ACC112 (cell line): Measurements from ENCODE around the gene RAB3C.

Source experiments
- H2AFZ ChIP-seq: fragments of 200-600 bp; sonication (generic); one replicate; pipeline ENCODE4 v1.6.0; 2017; ENCODE audit warnings: antibody characterized with exemption, low read length; ENCODE audit not compliant: unreplicated experiment
- H3K27ac ChIP-seq: fragments of 200-600 bp; sonication (generic); 2 replicates; pipeline ENCODE4 v1.5.1; 2014; ENCODE audit warnings: low read depth, mild to moderate bottlenecking, antibody characterized with exemption, low read length, moderate library complexity
- H3K27me3 ChIP-seq: fragments of 200-600 bp; sonication (generic); 2 replicates; pipeline ENCODE4 v1.6.1; 2014; ENCODE audit warnings: mild to moderate bottlenecking, antibody characterized with exemption, low read length, moderate library complexity, mixed read lengths; ENCODE audit not compliant: insufficient read depth
- H3K36me3 ChIP-seq: fragments of 200-600 bp; sonication (generic); 2 replicates; pipeline ENCODE4 v1.6.1; 2016; ENCODE audit warnings: mild to moderate bottlenecking, antibody characterized with exemption, low read length, moderate library complexity, mixed read lengths; ENCODE audit not compliant: insufficient read depth
- H3K4me1 ChIP-seq: fragments of 200-600 bp; sonication (generic); one replicate; pipeline ENCODE4 v1.6.1; 2016; ENCODE audit warnings: low read length, mixed read lengths; ENCODE audit not compliant: insufficient read depth, unreplicated experiment, control insufficient read depth
- H3K4me3 ChIP-seq: fragments of 200-600 bp; sonication (generic); 2 replicates; pipeline ENCODE4 v1.5.1; 2014; ENCODE audit warnings: mild to moderate bottlenecking, low read depth, low read length
- H3K79me2 ChIP-seq: fragments of 200-600 bp; sonication (generic); one replicate; pipeline ENCODE4 v1.6.0; 2016; ENCODE audit warnings: low read length; ENCODE audit not compliant: control insufficient read depth, unreplicated experiment, insufficient read depth

Gene RAB3C

GRCh38 chr5:58718269-58718978, 135.5 kb downstream of the RAB3C start:
- Histone ChIP-seq H2AFZ (no peak overlapping the region), H3K27ac (no peak overlapping the region), H3K4me3 (no peak overlapping the region), H3K36me3 (no peaks in the 10 kb centered on the region), H3K4me1 (no peaks in the 10 kb centered on the region), H3K79me2 (no peaks in the 10 kb centered on the region), H3K27me3 (peaks cover 56% of the 10 kb centered on the region)

- Histone ChIP-seq H3K4me3 (no peak overlapping the region), H3K27ac (no peak overlapping the region), H3K79me2 (no peaks in the 10 kb centered on the region), H3K4me1 (no peaks in the 10 kb centered on the region), H3K27me3 (peaks cover 53% of the 10 kb centered on the region), H3K36me3 (no peaks in the 10 kb centered on the region), H2AFZ (no peak overlapping the region)
Measured at GRCh38 chr5:58722160-58722559, 139.3 kb downstream of the RAB3C start.

- Histone ChIP-seq H3K4me3 (no peak overlapping the region), H3K36me3 (no peaks in the 10 kb centered on the region), H3K27me3 (peaks cover 35% of the 10 kb centered on the region), H2AFZ (no peak overlapping the region), H3K4me1 (no peaks in the 10 kb centered on the region), H3K79me2 (no peaks in the 10 kb centered on the region), H3K27ac (no peak overlapping the region)
Measured at GRCh38 chr5:58724992-58725391, 142.1 kb downstream of the RAB3C start.

GRCh38 chr5:58731641-58732040, 148.8 kb downstream of the RAB3C start:
- no peaks in the 10 kb centered on the region for H3K4me1 ChIP-seq
- peaks cover 31% of the 10 kb centered on the region for H3K27me3 ChIP-seq
- H3K27ac ChIP-seq: no peak overlapping the region
- no peak overlapping the region for H3K4me3 ChIP-seq
- no peaks in the 10 kb centered on the region for H3K36me3 ChIP-seq
- no peak overlapping the region for H2AFZ ChIP-seq
- H3K79me2 ChIP-seq: no peaks in the 10 kb centered on the region

GRCh38 chr5:58735637-58736036, 152.8 kb downstream of the RAB3C start:
- Histone ChIP-seq H3K27me3 (peaks cover 29% of the 10 kb centered on the region), H3K4me3 (no peak overlapping the region), H3K79me2 (no peaks in the 10 kb centered on the region), H3K27ac (no peak overlapping the region), H2AFZ (no peak overlapping the region), H3K36me3 (no peaks in the 10 kb centered on the region), H3K4me1 (no peaks in the 10 kb centered on the region)

- Histone ChIP-seq H3K36me3 (no peaks in the 10 kb centered on the region), H3K27ac (no peak overlapping the region), H3K4me3 (no peak overlapping the region), H3K79me2 (no peaks in the 10 kb centered on the region), H3K4me1 (no peaks in the 10 kb centered on the region), H2AFZ (no peak overlapping the region), H3K27me3 (peaks cover 29% of the 10 kb centered on the region)
Measured at GRCh38 chr5:58736214-58736613, 153.3 kb downstream of the RAB3C start.

GRCh38 chr5:58737671-58738070, 154.8 kb downstream of the RAB3C start:
- no peaks in the 10 kb centered on the region for H3K4me1 ChIP-seq
- no peaks in the 10 kb centered on the region for H3K79me2 ChIP-seq
- H3K27me3 ChIP-seq: peaks cover 24% of the 10 kb centered on the region
- H3K4me3 ChIP-seq: no peak overlapping the region
- no peaks in the 10 kb centered on the region for H3K36me3 ChIP-seq
- H2AFZ ChIP-seq: peak overlapping the region; percentile 4
- H3K27ac ChIP-seq: no peak overlapping the region

GRCh38 chr5:58738336-58738735, 155.5 kb downstream of the RAB3C start:
- Histone ChIP-seq H3K4me1 (no peaks in the 10 kb centered on the region), H2AFZ (no peak overlapping the region), H3K27ac (no peak overlapping the region), H3K79me2 (no peaks in the 10 kb centered on the region), H3K27me3 (peaks cover 18% of the 10 kb centered on the region; the same call in 1 of the 2 replicates), H3K4me3 (no peak overlapping the region), H3K36me3 (no peaks in the 10 kb centered on the region)

GRCh38 chr5:58739051-58739450, 156.2 kb downstream of the RAB3C start:
- no peaks in the 10 kb centered on the region for H3K79me2 ChIP-seq
- no peak overlapping the region for H3K27ac ChIP-seq
- H3K4me1 ChIP-seq: no peaks in the 10 kb centered on the region
- peaks cover 17% of the 10 kb centered on the region; the same call in 1 of the 2 replicates for H3K27me3 ChIP-seq
- H3K4me3 ChIP-seq: no peak overlapping the region
- no peaks in the 10 kb centered on the region for H3K36me3 ChIP-seq
- H2AFZ ChIP-seq: no peak overlapping the region

GRCh38 chr5:58740956-58741355, 158.1 kb downstream of the RAB3C start:
- no peaks in the 10 kb centered on the region for H3K79me2 ChIP-seq
- H3K27me3 ChIP-seq: peaks cover 25% of the 10 kb centered on the region; the same call in 1 of the 2 replicates
- H3K4me3 ChIP-seq: no peak overlapping the region
- no peak overlapping the region for H2AFZ ChIP-seq
- no peaks in the 10 kb centered on the region for H3K4me1 ChIP-seq
- H3K27ac ChIP-seq: no peak overlapping the region
- no peaks in the 10 kb centered on the region for H3K36me3 ChIP-seq

- H2AFZ ChIP-seq: no peak overlapping the region
- H3K4me3 ChIP-seq: no peak overlapping the region
- no peaks in the 10 kb centered on the region for H3K79me2 ChIP-seq
- no peaks in the 10 kb centered on the region for H3K36me3 ChIP-seq
- H3K27me3 ChIP-seq: peaks cover 41% of the 10 kb centered on the region
- no peaks in the 10 kb centered on the region for H3K4me1 ChIP-seq
- no peak overlapping the region for H3K27ac ChIP-seq
Measured at GRCh38 chr5:58745350-58745749, 162.5 kb downstream of the RAB3C start.
